ENCODE measurements around the gene MVB12B.

MVB12B gene

GRCh38 chr9:126374366-126374781 lies 47.7 kb downstream of the MVB12B start:
- H3K36me3 Mint-ChIP-seq, result peaks cover 3% of the 10 kb centered on the region
- H3K27me3 Mint-ChIP-seq, result no peaks in the 10 kb centered on the region
- H3K27ac Mint-ChIP-seq, result no peak overlapping the region
- peaks cover 33% of the 10 kb centered on the region for H3K4me1 Mint-ChIP-seq (ENCODE audit: low read depth)
- no peak overlapping the region for H3K4me3 Mint-ChIP-seq
- H3K9me3 Mint-ChIP-seq (ENCODE audit: low read depth), result no peaks in the 10 kb centered on the region

GRCh38 chr9:126375386-126375785 lies 48.8 kb downstream of the MVB12B start:
- H3K36me3 Mint-ChIP-seq, result no peaks in the 10 kb centered on the region
- no peaks in the 10 kb centered on the region for H3K9me3 Mint-ChIP-seq (ENCODE audit: low read depth)
- H3K27me3 Mint-ChIP-seq, result no peaks in the 10 kb centered on the region
- H3K4me1 Mint-ChIP-seq (ENCODE audit: low read depth), result peaks cover 33% of the 10 kb centered on the region
- H3K4me3 Mint-ChIP-seq, result peak overlapping the region; percentile 34
- H3K27ac Mint-ChIP-seq, result no peak overlapping the region

- Mint-ChIP-seq H3K27me3 (no peaks in the 10 kb centered on the region), H3K4me1 (ENCODE audit: low read depth) (peaks cover 33% of the 10 kb centered on the region), H3K27ac (no peak overlapping the region), H3K9me3 (ENCODE audit: low read depth) (no peaks in the 10 kb centered on the region), H3K36me3 (peaks cover 4% of the 10 kb centered on the region), H3K4me3 (no peak overlapping the region)
Measured at GRCh38 chr9:126376311-126377175, 49.9 kb downstream of the MVB12B start.

GRCh38 chr9:126377176-126377509 lies 50.5 kb downstream of the MVB12B start:
- no peak overlapping the region for H3K4me3 Mint-ChIP-seq
- peaks cover 4% of the 10 kb centered on the region for H3K36me3 Mint-ChIP-seq
- H3K4me1 Mint-ChIP-seq (ENCODE audit: low read depth), result peaks cover 32% of the 10 kb centered on the region
- H3K9me3 Mint-ChIP-seq (ENCODE audit: low read depth), result no peaks in the 10 kb centered on the region
- H3K27ac Mint-ChIP-seq, result no peak overlapping the region
- no peaks in the 10 kb centered on the region for H3K27me3 Mint-ChIP-seq

- Mint-ChIP-seq H3K27me3 (no peaks in the 10 kb centered on the region), H3K9me3 (ENCODE audit: low read depth) (no peaks in the 10 kb centered on the region), H3K4me3 (no peak overlapping the region), H3K27ac (no peak overlapping the region), H3K4me1 (ENCODE audit: low read depth) (peaks cover 30% of the 10 kb centered on the region), H3K36me3 (peaks cover 4% of the 10 kb centered on the region)
Measured at GRCh38 chr9:126377536-126377935, 50.9 kb downstream of the MVB12B start.

- no peaks in the 10 kb centered on the region for H3K9me3 Mint-ChIP-seq (ENCODE audit: low read depth)
- peaks cover 27% of the 10 kb centered on the region for H3K4me1 Mint-ChIP-seq (ENCODE audit: low read depth)
- no peak overlapping the region for H3K4me3 Mint-ChIP-seq
- H3K27me3 Mint-ChIP-seq, result no peaks in the 10 kb centered on the region
- no peak overlapping the region for H3K27ac Mint-ChIP-seq
- H3K36me3 Mint-ChIP-seq, result peaks cover 6% of the 10 kb centered on the region
Measured at GRCh38 chr9:126378761-126379160, 52.1 kb downstream of the MVB12B start.

- Mint-ChIP-seq H3K36me3 (peaks cover 6% of the 10 kb centered on the region), H3K9me3 (ENCODE audit: low read depth) (no peaks in the 10 kb centered on the region), H3K4me1 (ENCODE audit: low read depth) (peaks cover 19% of the 10 kb centered on the region), H3K27me3 (no peaks in the 10 kb centered on the region), H3K4me3 (no peak overlapping the region), H3K27ac (no peak overlapping the region)
Measured at GRCh38 chr9:126379661-126380360, 53.2 kb downstream of the MVB12B start.

- H3K9me3 Mint-ChIP-seq (ENCODE audit: low read depth), result no peaks in the 10 kb centered on the region
- H3K27me3 Mint-ChIP-seq, result no peaks in the 10 kb centered on the region
- peaks cover 6% of the 10 kb centered on the region for H3K36me3 Mint-ChIP-seq
- H3K4me1 Mint-ChIP-seq (ENCODE audit: low read depth), result peaks cover 12% of the 10 kb centered on the region
- no peak overlapping the region for H3K27ac Mint-ChIP-seq
- no peak overlapping the region for H3K4me3 Mint-ChIP-seq
Measured at GRCh38 chr9:126380447-126380846, 53.8 kb downstream of the MVB12B start.

GRCh38 chr9:126381195-126381594 lies 54.6 kb downstream of the MVB12B start:
- H3K27ac Mint-ChIP-seq, result no peak overlapping the region
- H3K4me1 Mint-ChIP-seq (ENCODE audit: low read depth), result peaks cover 6% of the 10 kb centered on the region
- H3K4me3 Mint-ChIP-seq, result no peak overlapping the region
- H3K36me3 Mint-ChIP-seq, result peaks cover 6% of the 10 kb centered on the region
- H3K9me3 Mint-ChIP-seq (ENCODE audit: low read depth), result no peaks in the 10 kb centered on the region
- H3K27me3 Mint-ChIP-seq, result no peaks in the 10 kb centered on the region

- H3K4me1 Mint-ChIP-seq (ENCODE audit: low read depth), result no peaks in the 10 kb centered on the region
- no peak overlapping the region for H3K27ac Mint-ChIP-seq
- H3K9me3 Mint-ChIP-seq (ENCODE audit: low read depth), result no peaks in the 10 kb centered on the region
- peaks cover 12% of the 10 kb centered on the region for H3K36me3 Mint-ChIP-seq
- no peaks in the 10 kb centered on the region for H3K27me3 Mint-ChIP-seq
- H3K4me3 Mint-ChIP-seq, result no peak overlapping the region
Measured at GRCh38 chr9:126383406-126384046, 56.9 kb downstream of the MVB12B start.

- no peaks in the 10 kb centered on the region for H3K9me3 Mint-ChIP-seq (ENCODE audit: low read depth)
- H3K4me3 Mint-ChIP-seq, result no peak overlapping the region
- no peak overlapping the region for H3K27ac Mint-ChIP-seq
- no peaks in the 10 kb centered on the region for H3K27me3 Mint-ChIP-seq
- peaks cover 12% of the 10 kb centered on the region for H3K36me3 Mint-ChIP-seq
- peaks cover 7% of the 10 kb centered on the region for H3K4me1 Mint-ChIP-seq (ENCODE audit: low read depth)
Measured at GRCh38 chr9:126384926-126385325, 58.3 kb downstream of the MVB12B start.

GRCh38 chr9:126386088-126386487 lies 59.5 kb downstream of the MVB12B start:
- Mint-ChIP-seq H3K4me1 (ENCODE audit: low read depth) (peaks cover 12% of the 10 kb centered on the region), H3K9me3 (ENCODE audit: low read depth) (no peaks in the 10 kb centered on the region), H3K36me3 (peaks cover 11% of the 10 kb centered on the region), H3K27ac (no peak overlapping the region), H3K4me3 (no peak overlapping the region), H3K27me3 (no peaks in the 10 kb centered on the region)

GRCh38 chr9:126386776-126387175 lies 60.1 kb downstream of the MVB12B start:
- Mint-ChIP-seq H3K4me1 (ENCODE audit: low read depth) (peaks cover 19% of the 10 kb centered on the region), H3K36me3 (peaks cover 9% of the 10 kb centered on the region), H3K27me3 (no peaks in the 10 kb centered on the region), H3K9me3 (ENCODE audit: low read depth) (no peaks in the 10 kb centered on the region), H3K27ac (no peak overlapping the region), H3K4me3 (no peak overlapping the region)

GRCh38 chr9:126388964-126389708 lies 62.5 kb downstream of the MVB12B start:
- peaks cover 23% of the 10 kb centered on the region for H3K4me1 Mint-ChIP-seq (ENCODE audit: low read depth)
- H3K36me3 Mint-ChIP-seq, result peaks cover 11% of the 10 kb centered on the region
- no peak overlapping the region for H3K27ac Mint-ChIP-seq
- H3K9me3 Mint-ChIP-seq (ENCODE audit: low read depth), result no peaks in the 10 kb centered on the region
- H3K4me3 Mint-ChIP-seq, result no peak overlapping the region
- no peaks in the 10 kb centered on the region for H3K27me3 Mint-ChIP-seq

- Mint-ChIP-seq H3K36me3 (peaks cover 12% of the 10 kb centered on the region), H3K4me3 (no peak overlapping the region), H3K4me1 (ENCODE audit: low read depth) (peaks cover 30% of the 10 kb centered on the region), H3K9me3 (ENCODE audit: low read depth) (no peaks in the 10 kb centered on the region), H3K27ac (no peak overlapping the region), H3K27me3 (no peaks in the 10 kb centered on the region)
Measured at GRCh38 chr9:126389992-126390391, 63.4 kb downstream of the MVB12B start.

Measured in activated naive CD8-positive, alpha-beta T cell (primary cell).